ENCODE measurements around the gene ANKK1. TPM values are rescaled to one million over a fixed set of nuclear protein-coding genes. Genes with fewer than 3 reads are reported as not detected.

The ANKK1 gene
- total RNA-seq, 6 donors from 2014 or later: 0.14 to 4.4 (median 2.2) TPM

GRCh38 chr11:113370634-113371033 is 16.9 kb upstream of the ANKK1 start:
- Histone ChIP-seq H3K9me3 (no peaks in the 10 kb centered on the region), H3K4me3 (no peak overlapping the region), H3K27me3 (no peaks in the 10 kb centered on the region), H3K27ac (no peak overlapping the region), H3K36me3 (peaks cover 0 to 31% (median 6%) of the 10 kb centered on the region in 4 donors), H3K4me1 (no peaks in the 10 kb centered on the region)
- WGBS, 2 donors: 76 to 83% methylated on average over 3 to 5 of the region's 5 CpGs
- no peak for ATAC-seq (ENCODE audit: low FRiP score in 2 of 2)
- TF ChIP-seq EP300 (IDR thresholded peaks at IDR 0.05) (no peak), POLR2AphosphoS5 (IDR thresholded peaks at IDR 0.05) (no peak), CTCF (IDR thresholded peaks at IDR 0.05) (no peak), POLR2A (IDR thresholded peaks at IDR 0.05) (no peak)
- no peak for DNase-seq

- peaks cover 0 to 17% (median 6%) of the 10 kb centered on the region in 4 donors for H3K36me3 ChIP-seq
- no peak for TF ChIP-seq EP300 (IDR thresholded peaks at IDR 0.05)
Observed at GRCh38 chr11:113372309-113372708, 15.3 kb upstream of the ANKK1 start.

GRCh38 chr11:113373306-113373705 is 14.3 kb upstream of the ANKK1 start:
- WGBS, 2 donors: 77 to 79% methylated on average over 3 of the region's 3 CpGs
- DNase-seq: no peak
- peak in 1 of 2 donors; percentile 29 for ATAC-seq (ENCODE audit: low FRiP score in 2 of 2)

More at GRCh38 chr11:113372309-113372708, 15.3 kb upstream of the ANKK1 start:
- DNase-seq: no peak
- Histone ChIP-seq H3K27ac (no peak overlapping the region), H3K9me3 (no peaks in the 10 kb centered on the region), H3K4me3 (no peak overlapping the region), H3K4me1 (no peaks in the 10 kb centered on the region), H3K27me3 (no peaks in the 10 kb centered on the region)
- ATAC-seq (ENCODE audit: low FRiP score in 2 of 2): no peak
- 84 to 89% methylated on average over 4 of the region's 4 CpGs for WGBS, 2 donors

GRCh38 chr11:113373981-113374560 is 13.5 kb upstream of the ANKK1 start:
- Histone ChIP-seq H3K9me3 (no peaks in the 10 kb centered on the region), H3K27ac (no peak overlapping the region), H3K36me3 (no peaks in the 10 kb centered on the region), H3K4me1 (no peaks in the 10 kb centered on the region), H3K27me3 (no peaks in the 10 kb centered on the region), H3K4me3 (no peak overlapping the region)
- no peak for ATAC-seq (ENCODE audit: low FRiP score in 2 of 2)
- TF ChIP-seq POLR2AphosphoS5 (IDR thresholded peaks at IDR 0.05): no peak
- no peak for TF ChIP-seq CTCF (IDR thresholded peaks at IDR 0.05)
- no peak for TF ChIP-seq EP300 (IDR thresholded peaks at IDR 0.05)
- no peak for TF ChIP-seq POLR2A (IDR thresholded peaks at IDR 0.05)
- WGBS, 2 donors: 83 to 89% methylated on average over 10 of the region's 10 CpGs
- no peak for DNase-seq

More at GRCh38 chr11:113373306-113373705, 14.3 kb upstream of the ANKK1 start:
- Histone ChIP-seq H3K4me3 (no peak overlapping the region), H3K27me3 (no peaks in the 10 kb centered on the region), H3K4me1 (no peaks in the 10 kb centered on the region), H3K36me3 (peaks cover 0 to 7% (median 3%) of the 10 kb centered on the region in 4 donors), H3K9me3 (no peaks in the 10 kb centered on the region), H3K27ac (no peak overlapping the region)
- no peak for TF ChIP-seq POLR2AphosphoS5 (IDR thresholded peaks at IDR 0.05)
- TF ChIP-seq POLR2A (IDR thresholded peaks at IDR 0.05): no peak
- no peak for TF ChIP-seq CTCF (IDR thresholded peaks at IDR 0.05)
- TF ChIP-seq EP300 (IDR thresholded peaks at IDR 0.05): no peak

- DNase-seq (no peak), ATAC-seq (ENCODE audit: low FRiP score in 2 of 2) (no peak)
- H3K36me3 ChIP-seq: no peaks in the 10 kb centered on the region
- TF ChIP-seq EP300 (IDR thresholded peaks at IDR 0.05): no peak
- TF ChIP-seq POLR2AphosphoS5 (IDR thresholded peaks at IDR 0.05): no peak
- TF ChIP-seq CTCF (IDR thresholded peaks at IDR 0.05): no peak
- 88 to 91% methylated on average over 5 of the region's 5 CpGs for WGBS, 2 donors
- no peaks in the 10 kb centered on the region for H3K27me3 ChIP-seq
- no peak overlapping the region for H3K27ac ChIP-seq
- no peak overlapping the region for H3K4me3 ChIP-seq
- no peaks in the 10 kb centered on the region for H3K4me1 ChIP-seq
- no peaks in the 10 kb centered on the region for H3K9me3 ChIP-seq
Observed at GRCh38 chr11:113375402-113375801, 12.2 kb upstream of the ANKK1 start.
